ENCODE data around the gene OOSP4A.
"Not testable (repeated sequence)": the region's sequence is repeated elsewhere in the genome, so short reads cannot be mapped to it uniquely, and the experiment has no call there.

The OOSP4A gene

DNA sequence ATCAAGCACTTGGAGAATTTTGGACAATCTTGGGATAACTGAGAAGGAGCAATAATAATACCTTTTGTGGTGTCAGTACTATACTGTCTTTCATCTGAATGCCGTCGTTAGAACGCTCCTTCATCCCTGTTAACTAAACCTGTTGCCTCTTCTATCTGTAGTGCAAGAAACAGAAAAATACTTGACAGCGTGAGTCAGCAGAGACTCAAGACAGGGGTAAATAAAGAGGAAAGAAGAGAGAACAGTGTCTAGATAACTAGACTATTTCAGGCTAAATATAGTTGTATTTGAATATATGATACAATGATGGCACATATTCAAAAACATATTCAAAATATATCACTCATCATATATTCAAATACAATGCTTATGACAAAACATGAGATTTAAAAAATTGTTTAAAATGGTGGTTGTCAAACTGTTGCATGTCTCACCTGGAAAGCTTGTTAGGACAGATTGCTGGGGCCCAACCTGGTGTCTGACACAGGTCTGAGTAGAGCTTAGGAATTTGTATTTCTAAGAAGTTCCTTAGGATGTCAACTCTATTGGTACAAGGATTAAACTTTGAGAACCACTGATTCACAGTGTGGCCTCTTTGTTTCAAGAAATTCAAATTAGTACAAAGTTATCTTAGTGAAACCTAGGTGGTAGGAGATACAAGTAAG is 17.4 kb downstream of the OOSP4A start:
- no peak for DNase-seq (ENCODE audit: low spot score)

DNA sequence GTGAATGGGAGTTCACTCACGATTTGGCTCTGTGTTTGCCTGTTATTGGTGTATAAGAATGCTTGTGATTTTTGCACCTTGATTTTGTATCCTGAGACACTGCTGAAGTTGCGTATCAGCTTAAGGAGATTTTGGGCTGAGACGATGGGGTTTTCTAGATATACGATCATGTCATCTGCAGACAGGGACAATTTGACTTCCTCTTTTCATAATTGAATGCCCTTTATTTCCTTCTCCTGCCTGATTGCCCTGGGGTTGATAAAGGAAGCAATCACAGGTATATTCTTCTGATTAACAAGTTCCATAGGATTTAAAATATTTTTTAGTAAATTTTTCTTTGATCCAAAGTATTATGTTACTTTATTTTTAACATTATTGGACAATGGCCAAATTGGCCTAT is 18.2 kb downstream of the OOSP4A start:
- not testable (repeated sequence) for DNase-seq (ENCODE audit: low spot score)

DNA sequence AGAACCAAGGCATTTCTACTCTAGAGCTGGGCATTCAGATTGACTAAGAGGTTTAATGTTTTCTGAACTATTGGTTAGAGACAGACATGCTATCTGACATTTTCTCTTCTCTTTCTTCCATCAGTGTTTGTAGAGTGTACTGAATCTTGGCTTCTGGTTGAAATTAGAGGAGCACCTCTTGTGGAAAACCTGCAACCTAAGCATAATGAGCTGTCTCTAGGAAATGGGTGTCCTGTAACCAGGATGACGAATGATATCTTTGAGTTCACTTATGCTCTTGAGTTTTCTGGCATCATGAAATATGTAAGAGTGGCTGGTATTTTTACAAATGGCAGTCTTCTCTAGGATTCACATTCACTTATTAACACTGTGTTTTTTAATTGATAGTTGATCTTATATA is 19.4 kb downstream of the OOSP4A start:
- no peak for DNase-seq (ENCODE audit: low spot score)

DNA sequence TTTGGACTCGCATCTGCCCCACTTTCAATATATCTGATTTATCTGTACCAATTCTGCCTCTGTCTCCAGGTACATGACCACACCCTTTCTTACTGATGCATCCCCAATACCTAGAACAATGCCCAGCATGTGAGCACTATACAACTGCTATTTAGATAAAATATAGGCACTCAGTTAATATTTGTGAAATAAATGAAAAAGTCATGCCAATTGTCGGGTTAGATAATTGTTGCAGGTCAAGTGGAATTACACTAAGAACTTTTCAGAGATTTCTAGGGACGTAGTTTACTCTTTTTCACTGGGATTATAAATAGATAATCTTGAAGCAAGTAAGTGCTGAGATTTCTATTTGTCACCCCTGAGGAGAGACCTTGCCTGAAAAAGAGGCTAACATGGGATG is 20.5 kb downstream of the OOSP4A start:
- DNase-seq (ENCODE audit: low spot score) = no peak

DNA sequence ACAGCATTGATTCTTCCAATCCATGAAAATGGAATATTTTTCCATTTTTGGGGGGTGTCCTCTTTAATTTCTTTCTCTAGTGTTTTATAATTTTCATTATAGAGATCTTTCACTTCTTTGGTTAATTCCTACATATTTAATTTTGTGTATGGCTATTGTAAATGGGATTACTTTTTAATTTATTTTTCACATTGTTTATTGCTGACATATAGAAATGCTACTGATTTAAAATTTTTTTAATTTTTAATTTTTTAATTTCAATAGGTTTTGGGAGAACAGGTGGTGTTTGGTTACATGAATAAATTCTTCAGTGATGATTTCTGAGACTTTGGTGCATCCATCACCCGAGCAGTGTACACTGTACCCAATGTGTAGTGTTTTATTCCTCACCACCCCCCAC is 26.6 kb downstream of the OOSP4A start:
- DNase-seq (ENCODE audit: low spot score) = no peak

DNA sequence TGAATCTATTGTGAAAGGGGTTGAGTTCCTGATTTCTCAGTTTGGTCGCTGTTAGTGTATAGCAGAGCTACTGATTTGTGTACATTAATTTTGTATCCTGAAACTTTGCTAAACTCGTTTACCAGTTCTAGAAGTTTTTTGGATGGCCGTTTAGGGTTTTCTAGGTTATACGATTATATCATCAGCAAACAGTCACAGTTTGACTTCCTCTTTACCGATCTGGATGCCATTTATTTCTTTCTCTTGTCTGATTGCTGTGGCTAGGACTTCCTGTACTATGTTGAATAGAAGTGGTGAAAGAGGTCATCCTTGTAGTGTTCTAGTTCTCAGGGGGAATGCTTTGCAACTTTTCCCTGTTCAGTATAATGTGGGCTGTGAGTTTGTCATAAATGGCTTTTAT is 28.6 kb downstream of the OOSP4A start:
- no peak for DNase-seq (ENCODE audit: low spot score)

DNA sequence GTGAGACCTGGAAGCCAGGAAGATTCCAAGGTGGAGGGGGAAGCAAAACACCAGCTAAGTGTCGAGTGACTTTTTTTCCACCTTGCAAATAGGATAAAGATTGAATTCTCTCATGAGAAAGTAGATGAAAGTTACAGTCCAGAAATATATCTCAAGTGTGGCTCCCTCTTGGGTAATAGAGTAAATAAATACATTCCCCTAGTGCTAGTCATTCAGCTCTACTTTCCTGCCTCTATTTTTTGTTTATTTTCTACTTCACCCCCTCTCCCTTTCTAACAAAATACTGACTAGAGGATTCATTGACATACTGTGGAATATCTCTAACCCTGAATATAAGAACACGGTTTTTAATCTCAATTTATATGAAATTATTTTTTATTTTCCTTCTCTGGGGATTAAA is 34.0 kb downstream of the OOSP4A start:
- DNase-seq (ENCODE audit: low spot score) = no peak

DNA sequence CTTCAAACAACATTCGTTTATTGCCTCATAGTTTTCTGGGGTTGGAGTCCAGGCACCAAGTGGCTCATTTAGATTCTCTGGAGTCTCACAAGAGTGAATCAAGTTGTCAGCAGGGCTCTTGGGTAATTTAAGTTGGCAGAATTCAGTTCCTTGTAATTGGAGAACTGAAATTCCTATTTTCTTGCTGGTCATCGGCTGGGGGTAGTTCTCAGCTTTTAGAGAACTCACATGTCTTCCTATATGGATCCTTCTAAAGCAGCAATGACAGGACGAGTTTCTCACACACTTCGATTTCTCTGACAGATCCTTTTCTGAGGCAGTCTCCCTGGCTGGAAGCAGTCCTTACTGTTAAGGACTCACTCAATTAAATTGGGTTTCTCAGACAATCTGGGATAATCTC is 35.9 kb downstream of the OOSP4A start:
- no peak for DNase-seq (ENCODE audit: low spot score)

DNA sequence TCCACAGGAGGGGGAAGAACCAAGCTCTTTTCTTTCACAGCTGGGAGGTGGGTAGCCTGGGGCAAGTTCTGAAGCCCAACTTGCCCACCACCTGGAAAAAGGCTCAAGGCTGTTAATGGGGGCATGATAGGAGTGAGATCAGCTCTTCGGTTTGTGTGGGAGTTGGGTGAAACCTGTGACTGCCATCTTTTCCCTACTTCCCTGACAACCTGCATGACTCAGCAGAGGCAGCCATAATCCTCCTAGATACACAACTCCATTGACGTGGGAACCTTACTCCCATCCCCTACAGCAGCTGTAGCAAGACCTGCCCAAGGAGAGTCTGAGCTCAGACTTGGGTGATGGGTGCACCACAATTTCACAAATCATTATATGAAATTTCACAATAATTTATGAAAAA is 39.9 kb downstream of the OOSP4A start:
- DNase-seq (ENCODE audit: low spot score) = no peak

DNA sequence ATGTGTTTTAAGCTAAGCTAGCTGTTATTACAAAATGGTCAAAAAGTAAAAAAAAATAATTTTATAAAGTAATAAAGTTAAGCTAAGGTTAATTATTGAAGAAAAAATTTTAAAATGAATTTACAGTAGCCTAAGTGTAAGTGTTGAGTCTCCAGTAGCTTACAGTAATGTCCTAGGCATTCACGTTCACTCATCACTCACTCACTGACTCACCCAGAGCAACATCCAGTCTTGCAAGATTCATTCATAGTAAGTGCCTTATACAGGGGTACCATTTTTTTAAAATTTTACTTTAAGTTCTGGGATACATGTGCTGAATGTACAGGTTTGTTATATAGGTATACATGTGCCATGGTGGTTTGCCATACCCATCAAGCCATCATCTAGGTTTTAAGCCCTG is 41.5 kb downstream of the OOSP4A start:
- no peak for DNase-seq (ENCODE audit: low spot score)

DNA sequence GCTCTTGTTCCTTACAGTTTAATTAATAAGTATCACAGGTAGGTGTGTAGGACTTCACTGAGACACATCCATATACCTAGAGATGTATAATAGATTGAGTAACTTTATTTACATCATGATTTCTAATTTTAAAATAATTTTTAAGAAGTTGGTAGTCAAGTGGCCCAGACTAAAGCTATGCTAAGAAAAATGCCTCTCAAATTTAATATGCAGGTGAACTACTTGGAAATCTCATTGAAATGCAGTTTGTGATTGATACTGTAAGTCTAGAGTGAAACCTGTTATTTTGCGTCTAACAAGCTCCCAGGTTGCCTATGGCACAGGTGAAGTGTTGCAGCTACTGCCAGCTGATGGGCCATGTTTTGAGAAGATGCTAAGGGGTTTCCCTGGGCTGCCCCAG is 53.0 kb downstream of the OOSP4A start, which contains the start of gene OOSP4B:
Gene OOSP4B, plus strand, starts transcription at position 301 of the 400 bp plus-strand sequence.
- no peak for DNase-seq (ENCODE audit: low spot score)

DNA sequence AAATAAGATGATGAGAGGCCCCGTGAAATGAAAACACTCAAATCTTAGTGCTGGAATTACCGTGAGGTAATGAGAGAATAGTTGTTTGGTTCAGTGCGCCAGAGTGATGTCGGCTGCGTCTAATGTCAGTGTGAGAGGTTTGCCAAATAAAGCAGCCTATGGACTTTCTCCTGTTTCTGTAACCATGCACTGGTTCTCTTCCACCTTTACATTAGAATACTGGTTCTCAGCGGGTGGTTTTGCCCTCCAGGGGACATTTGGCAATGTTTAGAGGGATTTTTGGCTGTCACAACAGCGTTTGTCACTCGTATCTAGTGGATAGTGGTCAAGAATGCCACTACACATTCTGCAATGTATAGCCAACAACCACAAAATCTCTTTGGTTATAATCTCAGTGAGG is 54.2 kb downstream of the OOSP4A start:
- no peak for DNase-seq (ENCODE audit: low spot score)

Data from pons (tissue), 1 donor.